Cardiac fibroblast (primary cell): ENCODE results near the gene OPCML.

ENCODE experiments used
- DNase-seq, 2 donors: peaks; one replicate each; pipeline versions ENCODE4 v3.0.0 to v3.0.0-alpha.2; 2010; ENCODE audit warnings: low read depth in 2 of 2
- H3K4me3 ChIP-seq, 2 donors: replicated peaks in 1 of 2; 1 replicate in 1 of 2; 2 replicates in 1 of 2; pipeline ENCODE4 v1.5.1; 2011; ENCODE audit warnings: low read depth in 2 of 2, low read length in 2 of 2, mild to moderate bottlenecking in 2 of 2, moderate library complexity in 1 of 2
- TF ChIP-seq, protein P1 (sequence below): IDR thresholded peaks from one replicate; pipeline ENCODE4 v1.5.1; 2011; ENCODE audit warnings: low read depth, mild to moderate bottlenecking, low read length, inconsistent platforms

OPCML gene

DNA sequence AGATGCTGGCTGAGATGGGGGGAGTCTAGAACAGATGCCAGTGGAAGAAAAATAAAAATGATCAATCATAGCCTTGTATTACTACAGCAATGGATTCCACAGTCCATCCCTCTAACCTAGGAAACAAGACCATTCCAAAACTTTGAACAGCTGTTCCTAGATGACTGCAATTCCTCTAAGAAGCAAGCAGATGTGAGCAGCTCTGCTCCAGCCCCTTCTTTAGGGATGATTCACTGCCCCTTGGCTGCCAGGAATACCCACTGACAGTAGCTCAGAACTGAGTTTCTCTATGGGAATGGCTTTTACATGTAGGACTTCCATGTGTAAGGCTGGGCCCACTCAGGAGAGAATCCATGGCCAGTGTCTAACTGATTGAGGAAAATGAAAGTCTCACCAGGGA, 943.9 kb downstream of the OPCML start:
- no peak overlapping the region for H3K4me3 ChIP-seq
- TF ChIP-seq, protein P1, sequence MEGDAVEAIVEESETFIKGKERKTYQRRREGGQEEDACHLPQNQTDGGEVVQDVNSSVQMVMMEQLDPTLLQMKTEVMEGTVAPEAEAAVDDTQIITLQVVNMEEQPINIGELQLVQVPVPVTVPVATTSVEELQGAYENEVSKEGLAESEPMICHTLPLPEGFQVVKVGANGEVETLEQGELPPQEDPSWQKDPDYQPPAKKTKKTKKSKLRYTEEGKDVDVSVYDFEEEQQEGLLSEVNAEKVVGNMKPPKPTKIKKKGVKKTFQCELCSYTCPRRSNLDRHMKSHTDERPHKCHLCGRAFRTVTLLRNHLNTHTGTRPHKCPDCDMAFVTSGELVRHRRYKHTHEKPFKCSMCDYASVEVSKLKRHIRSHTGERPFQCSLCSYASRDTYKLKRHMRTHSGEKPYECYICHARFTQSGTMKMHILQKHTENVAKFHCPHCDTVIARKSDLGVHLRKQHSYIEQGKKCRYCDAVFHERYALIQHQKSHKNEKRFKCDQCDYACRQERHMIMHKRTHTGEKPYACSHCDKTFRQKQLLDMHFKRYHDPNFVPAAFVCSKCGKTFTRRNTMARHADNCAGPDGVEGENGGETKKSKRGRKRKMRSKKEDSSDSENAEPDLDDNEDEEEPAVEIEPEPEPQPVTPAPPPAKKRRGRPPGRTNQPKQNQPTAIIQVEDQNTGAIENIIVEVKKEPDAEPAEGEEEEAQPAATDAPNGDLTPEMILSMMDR = no peak
- peak in 1 of 2 donors; percentile 9 for DNase-seq

DNA sequence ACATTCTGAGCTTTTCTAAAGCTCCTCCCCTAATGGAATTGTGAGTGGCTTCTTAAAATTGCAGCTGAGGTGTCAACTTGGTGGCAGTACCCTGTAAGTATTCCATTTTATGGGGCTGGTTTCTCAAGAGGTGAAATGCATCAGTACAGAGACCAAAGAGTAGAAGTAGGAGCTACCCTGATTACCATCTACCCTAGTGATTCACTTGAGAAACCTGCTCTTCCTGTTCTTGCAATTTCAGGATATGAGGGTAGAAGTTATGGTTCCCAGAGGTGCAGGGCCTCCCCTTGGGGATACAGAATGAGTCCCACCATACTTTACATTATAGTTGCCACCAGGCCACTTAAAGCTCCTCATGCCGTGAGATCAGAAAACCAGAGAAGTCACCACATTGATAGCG, 944.6 kb downstream of the OPCML start:
- H3K4me3 ChIP-seq = no peak overlapping the region
- TF ChIP-seq, protein P1 = no peak
- DNase-seq = no peak

GRCh38 chr11:132586801-132587200, 945.5 kb downstream of the OPCML start:
- peak; percentile 35 to 48 for DNase-seq

DNA sequence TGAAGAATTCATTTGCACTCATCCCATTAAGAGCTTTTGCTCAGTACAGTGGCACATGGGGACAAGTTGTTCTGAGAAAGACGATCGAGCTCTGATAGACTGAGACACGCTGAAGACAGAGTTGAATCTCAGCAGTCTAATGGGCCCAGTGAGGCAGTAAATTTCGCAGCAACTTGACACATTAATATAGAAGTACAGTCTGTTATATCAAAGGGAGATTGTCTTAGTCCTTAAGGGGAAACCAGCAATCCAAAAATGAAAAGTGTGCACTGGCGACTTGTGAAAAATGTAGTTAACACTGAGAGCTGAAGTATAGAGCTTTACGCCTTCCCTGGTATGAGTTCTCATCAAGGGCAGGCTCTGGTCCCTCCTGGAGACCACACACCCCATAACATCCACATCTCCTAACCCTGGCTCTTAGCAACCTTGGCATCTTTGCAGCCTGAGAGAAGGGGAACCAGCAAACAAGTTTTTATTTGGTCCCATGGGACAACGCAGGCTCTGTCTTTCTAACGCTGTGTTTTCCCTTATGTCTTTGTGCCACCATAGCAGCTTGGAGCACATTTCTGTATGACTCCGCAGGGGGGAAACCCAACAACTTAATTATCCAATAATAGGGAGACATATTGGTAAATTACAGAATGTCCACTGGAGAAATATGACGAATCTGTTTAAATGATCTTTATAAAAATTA, 952.5 kb downstream of the OPCML start:
- TF ChIP-seq, protein P1 = no peak
- H3K4me3 ChIP-seq = no peak overlapping the region
- DNase-seq = no peak

More at GRCh38 chr11:132586801-132587200, 945.5 kb downstream of the OPCML start:
- H3K4me3 ChIP-seq = no peak overlapping the region
- TF ChIP-seq, protein P1 = no peak

DNA sequence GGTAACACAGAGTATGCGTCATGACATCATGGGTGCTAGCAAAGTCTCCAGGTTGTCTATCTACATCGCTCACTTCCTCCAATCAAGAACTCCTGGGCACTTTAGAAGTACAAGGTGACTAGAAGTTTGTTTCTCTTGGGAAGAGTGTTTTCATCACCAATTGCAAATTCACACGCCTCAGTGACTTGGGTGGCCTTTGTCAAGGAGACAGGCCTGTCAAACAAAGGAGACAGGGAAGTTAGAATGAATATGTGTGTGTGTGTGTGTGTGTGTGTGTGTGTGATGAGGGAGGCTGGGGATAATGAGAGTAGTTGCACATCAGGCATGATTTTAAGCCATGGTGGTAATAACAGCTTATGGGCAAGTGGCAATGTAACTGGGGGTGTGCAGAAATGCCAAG, 953.2 kb downstream of the OPCML start:
- TF ChIP-seq, protein P1 = no peak
- no peak for DNase-seq
- H3K4me3 ChIP-seq = no peak overlapping the region

GRCh38 chr11:132578580-132578979, 953.7 kb downstream of the OPCML start:
- H3K4me3 ChIP-seq = no peak overlapping the region
- no peak for DNase-seq
- TF ChIP-seq, protein P1 = no peak

- peak; percentile 91 to 96 for DNase-seq
- TF ChIP-seq, protein P1 = no peak
Observed at GRCh38 chr11:132576706-132577105, 955.6 kb downstream of the OPCML start.

More at GRCh38 chr11:132576706-132577105, 955.6 kb downstream of the OPCML start:
- H3K4me3 ChIP-seq = no peak overlapping the region
